Adipose tissue (tissue), 3 donors: Measurements from ENCODE around the gene PLXNA2. TPM values are rescaled to one million over a fixed set of nuclear protein-coding genes. Genes with fewer than 3 reads are reported as not detected.

Source experiments
- H3K27ac ChIP-seq: one replicate; pipeline ENCODE4 v1.5.1; 2013; ENCODE audit warnings: low read depth, low read length
- WGBS, 3 donors: extraction: QIAGEN DNeasy Blood & Tissue Kit; methylation state at CpG; one replicate each; pipeline ENCODE4 v1.1.7; 2013; 5-methylcytosine and 5-hydroxymethylcytosine counted together
- polyA plus RNA-seq, 3 donors: library from polyadenylated mRNA; stranded (reverse); fragments of 200-250 nt; gene quantifications; one replicate each; pipeline ENCODE4 v1.2.3, GENCODE V29; 2013
- donor health status: healthy with polysubstance abuse.
- donor health status: Bipolar disorder and iron deficiency.
- donor health status: healthy.

The PLXNA2 gene
- polyA plus RNA-seq, 3 donors: 8.1 to 48.7 (median 14.0) TPM

GRCh38 chr1:208201229-208201628 is 43.0 kb downstream of the PLXNA2 start:
- WGBS, 3 donors: 17 to 48% (median 41%) methylated on average over 4 of the region's 4 CpGs
- no peak overlapping the region for H3K27ac ChIP-seq

GRCh38 chr1:208200116-208200515 is 44.1 kb downstream of the PLXNA2 start:
- H3K27ac ChIP-seq: no peak overlapping the region
- 90 to 95% (median 91%) methylated on average over 2 of the region's 2 CpGs for WGBS, 3 donors

GRCh38 chr1:208198236-208198635 is 45.9 kb downstream of the PLXNA2 start:
- WGBS, 3 donors: 90 to 97% (median 97%) methylated on average over 8 of the region's 8 CpGs
- H3K27ac ChIP-seq: no peak overlapping the region

- H3K27ac ChIP-seq: no peak overlapping the region
- WGBS, 3 donors: 82 to 92% (median 84%) methylated on average over 3 of the region's 3 CpGs
Observed at GRCh38 chr1:208194944-208195343, 49.2 kb downstream of the PLXNA2 start.

- WGBS, 3 donors: 56 to 90% (median 59%) methylated on average over 2 of the region's 2 CpGs
- no peak overlapping the region for H3K27ac ChIP-seq
Observed at GRCh38 chr1:208192995-208193394, 51.2 kb downstream of the PLXNA2 start.

- 84 to 93% (median 91%) methylated on average over 4 of the region's 4 CpGs for WGBS, 3 donors
Observed at GRCh38 chr1:208190784-208191183, 53.4 kb downstream of the PLXNA2 start.

GRCh38 chr1:208189716-208190115 is 54.5 kb downstream of the PLXNA2 start:
- 77 to 89% (median 84%) methylated on average over 4 of the region's 4 CpGs for WGBS, 3 donors
- no peak overlapping the region for H3K27ac ChIP-seq

More at GRCh38 chr1:208190784-208191183, 53.4 kb downstream of the PLXNA2 start:
- no peak overlapping the region for H3K27ac ChIP-seq

- no peak overlapping the region for H3K27ac ChIP-seq
- 49 to 73% (median 55%) methylated on average over 2 of the region's 2 CpGs for WGBS, 3 donors
Observed at GRCh38 chr1:208189183-208189582, 55.0 kb downstream of the PLXNA2 start.

GRCh38 chr1:208188607-208189006 is 55.6 kb downstream of the PLXNA2 start:
- 93 to 100% (median 100%) methylated on average over 1 of the region's 1 CpG for WGBS, 3 donors

GRCh38 chr1:208187499-208188041 is 56.6 kb downstream of the PLXNA2 start:
- H3K27ac ChIP-seq: no peak overlapping the region
- 65 to 70% (median 67%) methylated on average over 7 of the region's 7 CpGs for WGBS, 3 donors

More at GRCh38 chr1:208188607-208189006, 55.6 kb downstream of the PLXNA2 start:
- no peak overlapping the region for H3K27ac ChIP-seq

- H3K27ac ChIP-seq: no peak overlapping the region
- WGBS, 3 donors: 78 to 95% (median 88%) methylated on average over 3 of the region's 3 CpGs
Observed at GRCh38 chr1:208185801-208186231, 58.4 kb downstream of the PLXNA2 start.

GRCh38 chr1:208184966-208185654 is 59.1 kb downstream of the PLXNA2 start:
- WGBS, 3 donors: 68 to 74% (median 71%) methylated on average over 5 of the region's 5 CpGs
- H3K27ac ChIP-seq: no peak overlapping the region

GRCh38 chr1:208183977-208184911 is 59.9 kb downstream of the PLXNA2 start:
- H3K27ac ChIP-seq: no peak overlapping the region
- 51 to 72% (median 54%) methylated on average over 8 of the region's 8 CpGs for WGBS, 3 donors

- H3K27ac ChIP-seq: no peak overlapping the region
- 69 to 72% (median 70%) methylated on average over 10 of the region's 10 CpGs for WGBS, 3 donors
Observed at GRCh38 chr1:208182880-208183645, 61.1 kb downstream of the PLXNA2 start.

GRCh38 chr1:208181364-208181763 is 62.8 kb downstream of the PLXNA2 start:
- WGBS, 3 donors: 44 to 68% (median 54%) methylated on average over 4 of the region's 4 CpGs
- no peak overlapping the region for H3K27ac ChIP-seq

- WGBS, 3 donors: 47 to 73% (median 64%) methylated on average over 7 of the region's 7 CpGs
Observed at GRCh38 chr1:208180421-208180820, 63.8 kb downstream of the PLXNA2 start.

GRCh38 chr1:208179961-208180409 is 64.2 kb downstream of the PLXNA2 start:
- WGBS, 3 donors: 63 to 72% (median 66%) methylated on average over 7 of the region's 7 CpGs

More at GRCh38 chr1:208180421-208180820, 63.8 kb downstream of the PLXNA2 start:
- H3K27ac ChIP-seq: no peak overlapping the region

GRCh38 chr1:208179263-208179816 is 64.8 kb downstream of the PLXNA2 start:
- WGBS, 3 donors: 40 to 55% (median 55%) methylated on average over 6 of the region's 6 CpGs
- H3K27ac ChIP-seq: no peak overlapping the region

More at GRCh38 chr1:208179961-208180409, 64.2 kb downstream of the PLXNA2 start:
- no peak overlapping the region for H3K27ac ChIP-seq
